Keratinocyte (primary cell): ENCODE measurements around the gene SELENOF. TPM values are rescaled to one million over a fixed set of nuclear protein-coding genes. Genes with fewer than 3 reads are reported as not detected.

Experiments used
- DNase-seq: peaks from one replicate; pipeline ENCODE4 v3.0.0-alpha.2; 2011; ENCODE audit warnings: low read depth, missing footprints, low spot score
- FAIRE-seq: peaks from 2 replicates; lab custom pipeline; 2011; peaks lifted over from hg19 to GRCh38; lab: Jason Lieb, UNC
- H2AFZ ChIP-seq: 2 replicates; pipeline ENCODE4 v1.6.0; 2012; ENCODE audit warnings: low read length, control low read depth, inconsistent platforms; ENCODE audit not compliant: control insufficient read depth
- H3K27ac ChIP-seq: 2 replicates; pipeline ENCODE4 v1.5.1; 2011; ENCODE audit warnings: low read length; ENCODE audit not compliant: control insufficient read depth, insufficient read depth
- H3K27me3 ChIP-seq: 3 replicates; pipeline ENCODE4 v1.6.0; 2011; ENCODE audit warnings: low read length; ENCODE audit not compliant: control insufficient read depth, insufficient read depth; ENCODE audit errors: extremely low read depth
- H3K36me3 ChIP-seq, 2 experiments: 2 replicates in 1 of 2; 3 replicates in 1 of 2; pipeline ENCODE4 v1.5.1; 2011; ENCODE audit warnings: low read length in 2 of 2, mild to moderate bottlenecking in 1 of 2; ENCODE audit not compliant: control insufficient read depth in 2 of 2, insufficient read depth in 2 of 2; ENCODE audit errors: extremely low read depth in 1 of 2
- H3K4me1 ChIP-seq: 3 replicates; pipeline ENCODE4 v1.5.1; 2011; ENCODE audit warnings: low read length; ENCODE audit not compliant: control insufficient read depth, insufficient read depth; ENCODE audit errors: extremely low read depth
- H3K4me2 ChIP-seq: 3 replicates; pipeline ENCODE4 v1.6.0; 2011; ENCODE audit warnings: low read depth, low read length; ENCODE audit not compliant: control insufficient read depth, insufficient read depth; ENCODE audit errors: extremely low read depth
- H3K4me3 ChIP-seq, 3 experiments: fragments of 200-600 bp in 1 of 3; sonication (generic) in 1 of 3; 2 replicates in 2 of 3; 3 replicates in 1 of 3; pipeline ENCODE4 v1.5.1; 2011 to 2016; ENCODE audit warnings: low read length in 3 of 3, mild to moderate bottlenecking in 3 of 3, control low read depth in 2 of 3, inconsistent platforms in 1 of 3, low read depth in 1 of 3, mixed read lengths in 1 of 3, mixed run types in 1 of 3, moderate library complexity in 1 of 3; ENCODE audit not compliant: control insufficient read depth in 2 of 3, insufficient read depth in 2 of 3; ENCODE audit errors: extremely low read depth in 1 of 3
- H3K79me2 ChIP-seq: 2 replicates; pipeline ENCODE4 v1.6.0; 2012; ENCODE audit warnings: low read length; ENCODE audit not compliant: control insufficient read depth, insufficient read depth
- H3K9ac ChIP-seq: 3 replicates; pipeline ENCODE4 v1.6.0; 2011; ENCODE audit warnings: low read length; ENCODE audit not compliant: control insufficient read depth, insufficient read depth; ENCODE audit errors: extremely low read depth
- H3K9me1 ChIP-seq: 3 replicates; pipeline ENCODE4 v1.6.0; 2011; ENCODE audit warnings: low read length; ENCODE audit not compliant: control insufficient read depth, insufficient read depth; ENCODE audit errors: extremely low read depth
- H3K9me3 ChIP-seq: 2 replicates; pipeline ENCODE4 v1.5.1; 2012; ENCODE audit warnings: low read depth, low read length; ENCODE audit not compliant: control insufficient read depth
- H4K20me1 ChIP-seq: 3 replicates; pipeline ENCODE4 v1.6.0; 2011; ENCODE audit warnings: low read length; ENCODE audit not compliant: control insufficient read depth, insufficient read depth; ENCODE audit errors: extremely low read depth
- CTCF ChIP-seq, 3 experiments: IDR thresholded peaks in 1 of 3; conservative IDR thresholded peaks in 1 of 3; optimal IDR thresholded peaks in 1 of 3; 2 replicates in 2 of 3; 3 replicates in 1 of 3; pipeline versions ENCODE3 to v1.5.1; 2011; ENCODE audit warnings: low read length in 3 of 3, mild to moderate bottlenecking in 3 of 3, moderate library complexity in 2 of 3, control low read depth in 1 of 3, inconsistent platforms in 1 of 3; ENCODE audit not compliant: insufficient read depth in 2 of 3; ENCODE audit errors: extremely low read depth in 1 of 3
- EZH2 ChIP-seq: IDR thresholded peaks from one replicate; pipeline ENCODE4 v1.6.1; 2012; ENCODE audit warnings: inconsistent platforms, mild to moderate bottlenecking, low read length, moderate library complexity
- dilution Hi-C: fragments of 300-500 bp; cut with MboI; formaldehyde crosslinking; loops from one replicate; pipeline ENCODE4 v1.7.0; 2020; ENCODE audit warnings: low sequenced_read_pairs; ENCODE audit not compliant: extremely low pct_ligation_motif_present
- polyA plus RNA-seq, 5 experiments: library from polyadenylated mRNA; depleted of rRNA in 3 of 5; stranded (reverse) in 3 of 5; stranded (forward) in 1 of 5; unstranded in 1 of 5; fragments of >200 nt; gene quantifications; 1 replicate in 1 of 5; 2 replicates in 3 of 5; 3 replicates in 1 of 5; pipeline versions ENCODE4 v1.2.1 to v1.2.3, GENCODE V29; 2011 to 2012; ENCODE audit warnings: missing spikeins in 2 of 5, low read depth in 1 of 5, low replicate concordance in 1 of 5

SELENOF gene
- polyA plus RNA-seq, 1 donor (not counting 4 experiments of a cell fraction or from before 2014, with no cell fraction given), result 246 TPM

DNA sequence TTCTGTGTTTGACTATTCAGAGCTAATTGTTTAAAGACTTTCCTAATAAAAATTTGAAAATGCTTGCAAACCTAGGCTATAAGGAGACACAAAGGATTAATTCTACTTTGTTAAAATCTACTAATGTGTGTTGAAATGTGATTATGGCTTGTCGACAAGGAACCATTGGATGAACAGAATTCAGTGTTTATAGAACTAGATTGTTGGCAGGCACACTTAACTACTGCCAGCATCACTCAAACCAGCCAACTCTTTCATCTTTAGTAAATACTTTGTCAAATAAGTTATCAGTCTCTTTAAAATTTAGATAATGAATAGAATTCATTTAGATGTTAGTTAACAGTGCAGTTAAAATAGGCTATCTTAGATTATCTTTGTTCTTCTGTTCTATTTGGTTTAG lies 28.1 kb upstream of the SELENOF start:
- H3K4me1 ChIP-seq, result no peaks in the 10 kb centered on the region
- peaks cover 5% of the 10 kb centered on the region for H3K79me2 ChIP-seq
- no peak overlapping the region for H3K4me3 ChIP-seq
- DNase-seq (no peak), FAIRE-seq (no peak)
- H3K27ac ChIP-seq, result no peak overlapping the region
- H3K27me3 ChIP-seq, result no peaks in the 10 kb centered on the region
- no peaks in the 10 kb centered on the region for H3K9me1 ChIP-seq
- dilution Hi-C loops, result no loop called here
- no peaks in the 10 kb centered on the region for H3K9me3 ChIP-seq
- no peak for TF ChIP-seq CTCF (optimal IDR thresholded peaks at IDR 0.05 in 1 of 3, IDR thresholded peaks at IDR 0.05 in 1 of 3, conservative IDR thresholded peaks at IDR 0.05 in 1 of 3; ENCODE audit: extremely low read depth in 1 of 3, insufficient read depth in 2 of 3, low read length in 3 of 3)
- TF ChIP-seq EZH2, result no peak
- no peak overlapping the region for H2AFZ ChIP-seq
- H3K9ac ChIP-seq, result no peak overlapping the region
- no peak overlapping the region for H3K4me2 ChIP-seq
- no peaks in the 10 kb centered on the region for H3K36me3 ChIP-seq
- no peaks in the 10 kb centered on the region for H4K20me1 ChIP-seq

DNA sequence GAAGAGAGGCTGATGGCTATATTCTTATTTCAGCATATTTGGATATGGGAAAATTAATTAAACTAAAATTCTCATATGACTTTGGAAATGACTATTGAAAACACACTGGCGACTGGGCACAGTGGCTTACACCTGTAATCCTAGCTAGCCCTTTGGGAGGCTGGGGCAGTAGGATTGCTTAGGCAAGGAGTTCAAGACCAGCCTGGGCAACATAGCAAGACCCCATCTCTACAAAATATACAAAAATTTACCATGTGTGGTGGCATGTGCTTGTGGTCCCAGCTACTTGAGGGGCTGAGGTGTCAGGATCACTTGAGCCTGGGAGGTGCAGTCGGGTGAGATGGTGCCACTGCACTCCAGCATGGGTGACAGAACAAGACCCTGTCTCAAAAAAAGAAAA lies 26.7 kb upstream of the SELENOF start:
- Histone ChIP-seq H3K9ac (no peak overlapping the region), H3K27ac (no peak overlapping the region), H3K4me2 (no peak overlapping the region), H3K4me3 (no peak overlapping the region), H3K36me3 (no peaks in the 10 kb centered on the region), H3K4me1 (no peaks in the 10 kb centered on the region), H3K79me2 (peaks cover 5% of the 10 kb centered on the region), H4K20me1 (no peaks in the 10 kb centered on the region), H3K9me3 (no peaks in the 10 kb centered on the region), H3K9me1 (no peaks in the 10 kb centered on the region), H3K27me3 (no peaks in the 10 kb centered on the region), H2AFZ (no peak overlapping the region)
- TF ChIP-seq EZH2 (no peak), CTCF (optimal IDR thresholded peaks at IDR 0.05 in 1 of 3, IDR thresholded peaks at IDR 0.05 in 1 of 3, conservative IDR thresholded peaks at IDR 0.05 in 1 of 3; ENCODE audit: extremely low read depth in 1 of 3, insufficient read depth in 2 of 3, low read length in 3 of 3) (no peak)
- dilution Hi-C loops, result no loop called here
- FAIRE-seq (no peak), DNase-seq (no peak)
